ENCODE data around the gene PRR14. TPM values are rescaled to one million over a fixed set of nuclear protein-coding genes. Genes with fewer than 3 reads are reported as not detected.

PRR14 gene
- total and polyA plus RNA-seq, 10 of the 15 experiments (the other 5 are each of a cell fraction or from before 2014, with no cell fraction given), result 2.5 to 66.8 (median 19.2) TPM

- TF ChIP-seq BCLAF1 (IDR thresholded peaks at IDR 0.05) (no peak), RELA (IDR thresholded peaks at IDR 0.05; ENCODE audit: borderline replicate concordance, partially characterized antibody) (peak; percentile 21), SP1 (IDR thresholded peaks at IDR 0.05; ENCODE audit: low read depth, low read length) (peak; percentile 98)
- TF ChIP-seq, protein P1, sequence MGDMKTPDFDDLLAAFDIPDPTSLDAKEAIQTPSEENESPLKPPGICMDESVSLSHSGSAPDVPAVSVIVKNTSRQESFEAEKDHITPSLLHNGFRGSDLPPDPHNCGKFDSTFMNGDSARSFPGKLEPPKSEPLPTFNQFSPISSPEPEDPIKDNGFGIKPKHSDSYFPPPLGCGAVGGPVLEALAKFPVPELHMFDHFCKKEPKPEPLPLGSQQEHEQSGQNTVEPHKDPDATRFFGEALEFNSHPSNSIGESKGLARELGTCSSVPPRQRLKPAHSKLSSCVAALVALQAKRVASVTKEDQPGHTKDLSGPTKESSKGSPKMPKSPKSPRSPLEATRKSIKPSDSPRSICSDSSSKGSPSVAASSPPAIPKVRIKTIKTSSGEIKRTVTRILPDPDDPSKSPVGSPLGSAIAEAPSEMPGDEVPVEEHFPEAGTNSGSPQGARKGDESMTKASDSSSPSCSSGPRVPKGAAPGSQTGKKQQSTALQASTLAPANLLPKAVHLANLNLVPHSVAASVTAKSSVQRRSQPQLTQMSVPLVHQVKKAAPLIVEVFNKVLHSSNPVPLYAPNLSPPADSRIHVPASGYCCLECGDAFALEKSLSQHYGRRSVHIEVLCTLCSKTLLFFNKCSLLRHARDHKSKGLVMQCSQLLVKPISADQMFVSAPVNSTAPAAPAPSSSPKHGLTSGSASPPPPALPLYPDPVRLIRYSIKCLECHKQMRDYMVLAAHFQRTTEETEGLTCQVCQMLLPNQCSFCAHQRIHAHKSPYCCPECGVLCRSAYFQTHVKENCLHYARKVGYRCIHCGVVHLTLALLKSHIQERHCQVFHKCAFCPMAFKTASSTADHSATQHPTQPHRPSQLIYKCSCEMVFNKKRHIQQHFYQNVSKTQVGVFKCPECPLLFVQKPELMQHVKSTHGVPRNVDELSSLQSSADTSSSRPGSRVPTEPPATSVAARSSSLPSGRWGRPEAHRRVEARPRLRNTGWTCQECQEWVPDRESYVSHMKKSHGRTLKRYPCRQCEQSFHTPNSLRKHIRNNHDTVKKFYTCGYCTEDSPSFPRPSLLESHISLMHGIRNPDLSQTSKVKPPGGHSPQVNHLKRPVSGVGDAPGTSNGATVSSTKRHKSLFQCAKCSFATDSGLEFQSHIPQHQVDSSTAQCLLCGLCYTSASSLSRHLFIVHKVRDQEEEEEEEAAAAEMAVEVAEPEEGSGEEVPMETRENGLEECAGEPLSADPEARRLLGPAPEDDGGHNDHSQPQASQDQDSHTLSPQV (IDR thresholded peaks at IDR 0.05), result peak; percentile 24; the same call in 1 of the 2 replicates
Measured at GRCh38 chr16:30650369-30651123, at the start of gene PRR14 (continued).
